Neural progenitor cell (in vitro differentiated cells): Measurements from ENCODE around the gene C11orf87. TPM values are rescaled to one million over a fixed set of nuclear protein-coding genes. Genes with fewer than 3 reads are reported as not detected.

Experiments used
- DNase-seq: peaks from one replicate; pipeline ENCODE4 v3.0.0-alpha.2; 2016; ENCODE audit warnings: low spot score
- H2AFZ ChIP-seq: fragments of 200-600 bp; sonication (generic); replicated peaks from 2 replicates; pipeline ENCODE4 v1.6.1; 2016; ENCODE audit warnings: antibody characterized with exemption
- H3F3A ChIP-seq: fragments of 200-600 bp; sonication (generic); 2 replicates; pipeline ENCODE4 v1.6.1; 2016; ENCODE audit warnings: antibody characterized with exemption, low read depth
- H3K27ac ChIP-seq: fragments of 200-600 bp; sonication (generic); 2 replicates; pipeline ENCODE4 v1.5.1; 2016; ENCODE audit warnings: mild to moderate bottlenecking
- H3K27me3 ChIP-seq: fragments of 200-600 bp; sonication (generic); 2 replicates; pipeline ENCODE4 v1.6.1; 2016; ENCODE audit warnings: mild to moderate bottlenecking, moderate library complexity
- H3K36me3 ChIP-seq: fragments of 200-600 bp; sonication (generic); 2 replicates; pipeline ENCODE4 v1.5.1; 2016
- H3K4me1 ChIP-seq: fragments of 200-600 bp; sonication (generic); 2 replicates; pipeline ENCODE4 v1.6.1; 2016; ENCODE audit warnings: mixed run types
- H3K4me2 ChIP-seq: fragments of 200-600 bp; sonication (generic); 2 replicates; pipeline ENCODE4 v1.6.1; 2016
- H3K4me3 ChIP-seq: fragments of 200-600 bp; sonication (generic); 2 replicates; pipeline ENCODE4 v1.5.1; 2016
- H3K79me2 ChIP-seq: fragments of 200-600 bp; sonication (generic); 2 replicates; pipeline ENCODE4 v1.6.1; 2016; ENCODE audit warnings: low read depth
- H3K9ac ChIP-seq: fragments of 200-600 bp; sonication (generic); 2 replicates; pipeline ENCODE4 v1.6.1; 2016
- H3K9me3 ChIP-seq: fragments of 200-600 bp; sonication (generic); 2 replicates; pipeline ENCODE4 v1.5.1; 2016; ENCODE audit warnings: low read depth
- H4K20me1 ChIP-seq: fragments of 200-600 bp; sonication (generic); 2 replicates; pipeline ENCODE4 v1.6.1; 2016; ENCODE audit warnings: low read depth
- H3K27ac Mint-ChIP-seq: 3 replicates; pipeline ENCODE4 v1.8.0; 2021; ENCODE audit warnings: mixed read lengths
- H3K27me3 Mint-ChIP-seq: 2 replicates; pipeline ENCODE4 v1.8.0; 2022; ENCODE audit warnings: low read depth, mild to moderate bottlenecking, inconsistent platforms, moderate library complexity, mixed read lengths; ENCODE audit not compliant: insufficient read depth
- H3K36me3 Mint-ChIP-seq: 3 replicates; pipeline ENCODE4 v1.8.0; 2021; ENCODE audit warnings: mixed read lengths
- H3K4me1 Mint-ChIP-seq: 3 replicates; pipeline ENCODE4 v1.8.0; 2021; ENCODE audit warnings: mixed read lengths
- H3K4me3 Mint-ChIP-seq: 3 replicates; pipeline ENCODE4 v1.8.0; 2021; ENCODE audit warnings: mild to moderate bottlenecking, moderate library complexity, mixed read lengths
- H3K9me3 Mint-ChIP-seq: 3 replicates; pipeline ENCODE4 v1.8.0; 2020; ENCODE audit warnings: mixed read lengths
- EZH2 ChIP-seq: fragments of 200-600 bp; sonication (generic); IDR thresholded peaks from 2 replicates; pipeline ENCODE4 v1.6.1; 2017; ENCODE audit warnings: antibody characterized with exemption, mild to moderate bottlenecking, moderate library complexity
- EZH2phosphoT487 ChIP-seq: fragments of 200-600 bp; sonication (generic); IDR thresholded peaks from 2 replicates; pipeline ENCODE4 v1.6.1; 2017; ENCODE audit warnings: antibody characterized with exemption
- total RNA-seq: library from RNA; depleted of rRNA; stranded (reverse); fragments of >200 nt; gene quantifications from 2 replicates; pipeline ENCODE4 v1.2.3, GENCODE V29; 2015; ENCODE audit warnings: low replicate concordance
- TF ChIP-seq, protein P1 (sequence below): fragments of 200-600 bp; sonication (generic); IDR thresholded peaks from 2 replicates; pipeline ENCODE4 v1.5.1; 2017; ENCODE audit warnings: antibody characterized with exemption, mild to moderate bottlenecking

Gene C11orf87
- total RNA-seq, 1 donor from 2014 or later = not detected

DNA sequence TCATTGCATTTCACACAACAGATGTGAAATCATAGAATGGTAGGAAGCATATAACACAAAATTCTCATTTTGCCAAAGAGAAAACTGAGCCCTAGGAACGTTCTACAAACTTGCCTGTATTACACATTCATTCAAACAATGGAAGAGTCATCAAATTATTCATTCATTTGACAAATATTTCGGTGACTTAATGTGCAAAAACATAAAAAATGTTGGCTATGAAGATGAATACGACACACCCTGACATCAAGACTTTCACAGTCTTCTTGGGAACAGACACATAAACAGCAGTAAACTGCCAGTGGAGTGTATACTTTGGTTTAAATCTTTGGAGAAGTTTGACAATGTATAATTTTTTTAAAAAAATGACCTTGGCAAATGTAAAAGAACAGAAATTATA lies 20.4 kb upstream of the C11orf87 start:
- no peak overlapping the region for H3K27ac Mint-ChIP-seq
- Histone ChIP-seq H3K9ac (no peak overlapping the region), H2AFZ (no peak overlapping the region), H3F3A (no peaks in the 10 kb centered on the region), H3K27me3 (no peaks in the 10 kb centered on the region), H4K20me1 (no peaks in the 10 kb centered on the region), H3K4me1 (no peaks in the 10 kb centered on the region), H3K79me2 (no peaks in the 10 kb centered on the region), H3K27ac (no peak overlapping the region), H3K9me3 (no peaks in the 10 kb centered on the region), H3K4me2 (no peak overlapping the region), H3K36me3 (no peaks in the 10 kb centered on the region), H3K4me3 (no peak overlapping the region)
- no peaks in the 10 kb centered on the region for H3K4me1 Mint-ChIP-seq
- DNase-seq = no peak
- no peaks in the 10 kb centered on the region for H3K9me3 Mint-ChIP-seq
- no peak overlapping the region for H3K4me3 Mint-ChIP-seq
- TF ChIP-seq, protein P1, sequence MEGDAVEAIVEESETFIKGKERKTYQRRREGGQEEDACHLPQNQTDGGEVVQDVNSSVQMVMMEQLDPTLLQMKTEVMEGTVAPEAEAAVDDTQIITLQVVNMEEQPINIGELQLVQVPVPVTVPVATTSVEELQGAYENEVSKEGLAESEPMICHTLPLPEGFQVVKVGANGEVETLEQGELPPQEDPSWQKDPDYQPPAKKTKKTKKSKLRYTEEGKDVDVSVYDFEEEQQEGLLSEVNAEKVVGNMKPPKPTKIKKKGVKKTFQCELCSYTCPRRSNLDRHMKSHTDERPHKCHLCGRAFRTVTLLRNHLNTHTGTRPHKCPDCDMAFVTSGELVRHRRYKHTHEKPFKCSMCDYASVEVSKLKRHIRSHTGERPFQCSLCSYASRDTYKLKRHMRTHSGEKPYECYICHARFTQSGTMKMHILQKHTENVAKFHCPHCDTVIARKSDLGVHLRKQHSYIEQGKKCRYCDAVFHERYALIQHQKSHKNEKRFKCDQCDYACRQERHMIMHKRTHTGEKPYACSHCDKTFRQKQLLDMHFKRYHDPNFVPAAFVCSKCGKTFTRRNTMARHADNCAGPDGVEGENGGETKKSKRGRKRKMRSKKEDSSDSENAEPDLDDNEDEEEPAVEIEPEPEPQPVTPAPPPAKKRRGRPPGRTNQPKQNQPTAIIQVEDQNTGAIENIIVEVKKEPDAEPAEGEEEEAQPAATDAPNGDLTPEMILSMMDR = no peak
- no peak for TF ChIP-seq EZH2
- TF ChIP-seq EZH2phosphoT487 = no peak
- no peaks in the 10 kb centered on the region for H3K36me3 Mint-ChIP-seq
- peaks cover 3% of the 10 kb centered on the region for H3K27me3 Mint-ChIP-seq

DNA sequence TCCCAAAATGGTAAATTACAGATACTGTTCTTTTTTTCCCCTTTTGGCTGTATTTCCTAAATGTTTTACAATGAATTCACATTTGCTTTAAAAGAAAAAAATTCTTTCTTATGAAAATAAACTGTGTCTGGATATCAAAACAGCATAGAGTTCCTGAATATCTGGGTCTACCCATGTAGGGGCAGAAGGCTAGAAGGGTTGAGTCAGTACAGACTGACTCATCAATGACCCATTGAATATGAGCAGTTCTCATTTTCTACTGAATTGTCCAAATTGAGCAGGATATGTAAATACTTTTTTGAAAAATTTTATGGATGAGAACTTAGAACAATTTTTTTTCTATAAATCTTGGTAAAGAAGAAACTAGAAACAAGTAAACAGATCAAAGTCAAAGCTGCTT lies 16.3 kb upstream of the C11orf87 start:
- Mint-ChIP-seq H3K4me3 (no peak overlapping the region), H3K27me3 (peaks cover 2% of the 10 kb centered on the region), H3K27ac (no peak overlapping the region), H3K36me3 (no peaks in the 10 kb centered on the region), H3K4me1 (no peaks in the 10 kb centered on the region), H3K9me3 (no peaks in the 10 kb centered on the region)
- H3K36me3 ChIP-seq = no peaks in the 10 kb centered on the region
- H3K79me2 ChIP-seq = no peaks in the 10 kb centered on the region
- no peak overlapping the region for H3K27ac ChIP-seq
- H3F3A ChIP-seq = no peaks in the 10 kb centered on the region
- no peaks in the 10 kb centered on the region for H3K4me1 ChIP-seq
- TF ChIP-seq EZH2 = no peak
- TF ChIP-seq, protein P1 = no peak
- no peak for TF ChIP-seq EZH2phosphoT487
- no peak for DNase-seq
- H3K9me3 ChIP-seq = no peaks in the 10 kb centered on the region
- H3K4me3 ChIP-seq = no peak overlapping the region
- no peak overlapping the region for H3K4me2 ChIP-seq
- H4K20me1 ChIP-seq = no peaks in the 10 kb centered on the region
- H3K9ac ChIP-seq = no peak overlapping the region
- H2AFZ ChIP-seq = no peak overlapping the region
- H3K27me3 ChIP-seq = no peaks in the 10 kb centered on the region

DNA sequence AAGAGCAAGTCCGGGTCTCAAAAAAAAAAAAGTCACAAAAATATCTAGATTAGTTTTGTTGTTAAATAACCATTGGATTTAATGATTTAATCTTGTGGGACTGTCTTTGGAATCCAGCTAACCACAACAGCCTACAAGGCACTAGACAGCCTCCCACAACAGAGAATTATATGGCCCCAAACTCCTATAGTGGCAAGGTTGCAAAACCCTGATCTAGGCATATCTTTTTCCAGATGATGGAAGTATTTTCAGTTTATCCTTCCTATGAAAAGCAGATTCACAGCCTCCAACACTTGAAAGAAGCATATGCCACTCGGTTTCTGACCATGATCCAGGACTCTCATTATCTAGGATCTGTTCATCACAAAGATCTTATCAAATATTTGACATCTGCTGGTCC lies 5.4 kb upstream of the C11orf87 start:
- Mint-ChIP-seq H3K4me1 (peaks cover 1% of the 10 kb centered on the region), H3K27me3 (peaks cover 5% of the 10 kb centered on the region), H3K36me3 (no peaks in the 10 kb centered on the region), H3K4me3 (no peak overlapping the region), H3K9me3 (no peaks in the 10 kb centered on the region), H3K27ac (no peak overlapping the region)
- H3K79me2 ChIP-seq = no peaks in the 10 kb centered on the region
- peaks cover 35% of the 10 kb centered on the region for H3K27me3 ChIP-seq
- no peak overlapping the region for H2AFZ ChIP-seq
- H3F3A ChIP-seq = no peaks in the 10 kb centered on the region
- H3K4me3 ChIP-seq = no peak overlapping the region
- no peak overlapping the region for H3K4me2 ChIP-seq
- H3K9me3 ChIP-seq = no peaks in the 10 kb centered on the region
- no peaks in the 10 kb centered on the region for H3K4me1 ChIP-seq
- no peak overlapping the region for H3K27ac ChIP-seq
- no peak for DNase-seq
- TF ChIP-seq, protein P1 = no peak
- H3K36me3 ChIP-seq = no peaks in the 10 kb centered on the region
- no peak overlapping the region for H3K9ac ChIP-seq
- no peaks in the 10 kb centered on the region for H4K20me1 ChIP-seq
